DMS53 treated with DMSO at 0.1 percent for 48 hours (cell line): Measurements from ENCODE around the gene KITLG.
"Not testable (repeated sequence)": the region's sequence is repeated elsewhere in the genome, so short reads cannot be mapped to it uniquely, and the experiment has no call there.

Source experiments
- DNase-seq: peaks from one replicate; lab custom pipeline; 2025; ENCODE audit not compliant: unreplicated experiment; lab: John Stamatoyannopoulos, UW

The KITLG gene, protein sequence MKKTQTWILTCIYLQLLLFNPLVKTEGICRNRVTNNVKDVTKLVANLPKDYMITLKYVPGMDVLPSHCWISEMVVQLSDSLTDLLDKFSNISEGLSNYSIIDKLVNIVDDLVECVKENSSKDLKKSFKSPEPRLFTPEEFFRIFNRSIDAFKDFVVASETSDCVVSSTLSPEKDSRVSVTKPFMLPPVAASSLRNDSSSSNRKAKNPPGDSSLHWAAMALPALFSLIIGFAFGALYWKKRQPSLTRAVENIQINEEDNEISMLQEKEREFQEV

DNA sequence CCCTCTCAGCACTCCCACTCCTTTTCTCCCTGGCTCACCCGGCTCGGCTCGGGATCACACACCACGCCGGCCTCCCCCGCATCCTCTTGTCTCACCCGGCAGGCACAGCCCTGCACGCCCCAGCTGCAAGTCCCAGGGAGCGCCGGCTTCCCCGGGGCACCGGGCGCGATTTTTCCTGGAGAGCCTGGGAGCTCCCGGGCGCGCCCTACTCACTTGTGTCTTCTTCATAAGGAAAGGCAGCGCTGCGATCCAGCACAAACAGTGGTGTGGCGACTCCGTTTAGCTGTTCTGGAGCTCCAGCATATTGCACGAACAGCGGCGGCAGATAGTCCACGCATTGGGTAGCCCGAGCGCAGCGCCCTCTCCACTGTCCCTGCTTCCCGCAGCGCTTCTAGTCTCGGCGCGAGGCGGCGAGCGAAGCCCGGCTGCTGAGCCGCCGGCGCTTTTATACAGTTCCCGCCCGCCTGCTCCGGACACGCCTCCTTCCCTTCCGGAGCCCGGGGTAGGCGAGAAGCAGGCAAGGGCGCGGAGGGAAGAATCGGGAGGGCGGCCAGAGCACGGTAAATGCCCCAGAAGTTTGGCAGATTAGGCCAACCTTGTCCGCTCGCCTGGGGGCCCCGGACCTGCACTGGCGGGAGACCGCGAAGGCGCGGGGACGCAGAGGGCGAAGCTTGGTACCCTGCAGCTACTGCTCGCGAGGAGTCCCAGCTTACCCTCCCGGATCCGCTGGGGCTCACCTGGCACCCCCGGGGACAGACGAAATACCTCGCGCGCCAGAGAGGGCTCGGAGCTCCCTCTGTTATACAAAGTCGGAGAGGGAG is at the start of gene KITLG:
Gene KITLG (minus strand): TSS at position 421 of the 821 bp plus-strand sequence. CDS start 193 bp downstream, at position 228.
- peak; percentile 90 for DNase-seq

- no peak for DNase-seq
These were observed 48.7 kb upstream of the KITLG start for GRCh38 chr12:88628856-88629509.

GRCh38 chr12:88628035-88628434 is 47.8 kb upstream of the KITLG start:
- DNase-seq = not testable (repeated sequence)

DNA sequence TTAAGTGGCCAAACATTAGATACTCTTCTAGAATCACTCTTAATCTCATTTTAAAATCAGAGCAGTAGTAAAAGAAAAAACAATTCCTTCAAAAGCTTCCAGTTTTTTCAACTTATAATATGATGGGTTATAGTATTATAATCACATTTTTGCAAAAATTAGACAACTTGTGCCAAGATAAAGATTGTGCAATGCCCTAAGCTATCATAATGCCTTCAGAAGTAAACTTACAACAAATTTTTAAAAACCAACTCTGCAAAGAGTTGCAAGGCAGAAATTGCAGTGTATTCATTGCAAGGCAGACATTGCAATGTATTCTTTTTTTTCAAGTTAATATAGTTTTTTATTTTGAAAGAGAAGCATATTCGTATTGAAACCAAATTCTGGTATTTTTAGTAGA is 47.2 kb upstream of the KITLG start:
- DNase-seq = no peak

- DNase-seq = no peak
These were observed 45.1 kb upstream of the KITLG start for GRCh38 chr12:88625356-88625755.

- no peak for DNase-seq
These were observed 44.6 kb upstream of the KITLG start for GRCh38 chr12:88624911-88625310.

DNA sequence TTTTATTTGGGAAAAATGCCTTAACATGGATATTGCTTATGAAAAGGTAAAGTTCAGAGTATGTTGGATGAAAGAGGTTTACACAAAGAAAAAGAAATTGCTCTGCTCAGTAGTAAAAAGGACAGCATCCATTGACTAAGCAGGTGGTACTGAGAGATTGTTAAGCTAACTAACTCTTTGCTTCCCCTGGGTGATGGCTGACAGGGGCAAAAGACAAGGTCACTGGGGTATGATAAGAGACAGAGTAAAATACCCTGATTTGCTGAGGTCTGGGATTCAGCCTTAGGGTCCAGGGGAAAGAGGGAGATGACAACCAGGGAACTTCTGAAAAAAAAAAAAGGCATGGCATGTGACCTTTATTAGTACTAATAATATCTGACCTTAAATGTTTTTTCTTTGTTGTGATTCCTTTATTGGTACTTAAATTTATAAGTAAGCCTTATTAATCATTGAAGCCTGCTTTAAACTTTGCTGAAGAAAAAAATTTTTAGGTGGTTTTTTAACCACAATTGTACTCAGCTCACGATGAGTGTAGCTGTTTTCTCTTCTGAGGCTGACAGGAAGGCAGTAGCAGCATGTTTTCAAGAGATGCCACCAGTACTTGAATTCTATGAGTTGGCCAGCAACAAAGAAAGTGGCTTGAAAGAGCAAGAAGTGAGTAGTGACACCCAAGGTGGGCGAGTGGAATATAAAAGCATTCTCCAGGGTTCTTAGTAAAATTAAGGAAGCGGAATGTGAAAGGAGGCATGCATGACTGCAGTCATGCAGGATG is 43.7 kb upstream of the KITLG start:
- no peak for DNase-seq

DNA sequence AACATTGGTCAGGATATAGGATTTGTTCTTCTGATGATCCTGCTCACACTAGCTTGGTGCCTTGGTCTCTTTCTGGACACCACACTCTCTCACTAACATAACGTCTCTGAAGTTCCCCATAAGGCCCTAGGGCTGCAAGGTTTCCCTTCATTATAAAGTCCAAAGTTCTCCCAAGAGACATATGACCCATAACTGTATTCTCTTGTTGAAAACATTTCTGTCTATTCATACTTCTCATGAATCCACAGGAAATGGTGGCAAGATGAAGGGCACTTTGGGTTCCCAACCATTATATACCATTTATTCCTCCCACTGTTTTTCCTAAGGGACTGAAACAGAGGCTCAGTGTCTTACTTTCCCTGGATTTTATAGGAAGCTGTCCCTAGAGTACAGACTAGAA is 37.1 kb upstream of the KITLG start:
- DNase-seq = no peak

DNA sequence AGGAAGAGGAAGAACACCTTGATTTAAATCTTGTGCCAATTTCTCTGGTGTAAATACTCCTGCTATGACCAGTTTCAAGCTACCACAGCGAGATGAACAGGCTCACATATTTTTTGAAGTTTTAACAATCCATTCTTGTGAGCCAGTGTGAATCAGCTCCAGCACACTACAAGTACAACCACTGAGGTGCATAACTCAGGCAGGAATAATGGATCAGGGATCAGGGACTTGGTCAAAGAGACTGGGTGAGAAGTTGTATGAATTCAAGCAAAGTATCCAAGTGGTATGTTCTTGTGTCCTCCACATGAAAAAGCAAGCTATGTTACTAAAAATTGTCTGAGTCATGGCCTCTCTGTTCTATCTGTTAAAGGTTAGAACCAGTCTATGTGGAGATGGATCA is 35.2 kb upstream of the KITLG start:
- no peak for DNase-seq

DNA sequence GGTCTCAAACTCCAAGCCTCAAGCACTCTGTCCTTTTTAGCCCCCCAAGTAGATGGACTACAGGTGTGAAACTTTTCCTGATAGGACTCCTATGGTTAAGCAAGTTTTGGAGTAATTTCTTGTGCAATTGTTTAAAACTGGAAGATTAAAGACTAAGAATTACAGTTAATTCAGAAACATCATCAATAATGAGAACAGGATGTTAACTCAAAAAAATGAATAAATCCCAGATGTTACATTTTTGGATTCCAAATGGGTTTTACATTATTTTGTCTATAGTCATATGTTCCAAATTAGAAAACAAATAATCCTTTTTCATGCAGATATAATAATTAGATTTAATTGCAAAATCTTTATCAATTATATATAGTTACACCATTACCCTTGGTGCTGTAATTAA is 24.4 kb upstream of the KITLG start:
- DNase-seq = no peak

GRCh38 chr12:88600272-88600671 is 20.0 kb upstream of the KITLG start:
- no peak for DNase-seq

GRCh38 chr12:88597365-88597764 is 17.1 kb upstream of the KITLG start:
- DNase-seq = no peak

GRCh38 chr12:88595697-88596096 is 15.4 kb upstream of the KITLG start:
- DNase-seq = no peak

- DNase-seq = no peak
These were observed 14.5 kb upstream of the KITLG start for GRCh38 chr12:88594780-88595179.

GRCh38 chr12:88591343-88591742 is 11.1 kb upstream of the KITLG start:
- no peak for DNase-seq

- no peak for DNase-seq
These were observed 10.6 kb upstream of the KITLG start for GRCh38 chr12:88590851-88591250.

DNA sequence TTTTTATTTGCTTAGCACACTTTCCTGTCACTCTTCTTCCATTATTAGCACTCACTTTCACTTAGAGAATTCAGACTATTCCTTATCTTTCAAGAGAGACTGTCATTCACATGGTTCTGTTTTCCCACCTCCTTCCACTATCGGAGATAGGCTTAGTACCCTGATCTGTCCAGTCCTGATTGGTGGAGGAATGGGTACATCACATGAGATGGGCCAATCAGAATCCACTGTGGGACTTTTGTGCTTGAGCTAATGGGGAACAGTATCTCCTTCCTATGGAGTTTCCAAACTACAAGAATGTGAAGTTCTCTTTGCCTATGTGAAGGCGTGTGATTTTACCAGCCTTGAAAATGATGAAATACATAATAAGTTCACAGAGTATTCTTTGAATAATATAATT is 4.8 kb upstream of the KITLG start:
- DNase-seq = no peak

DNA sequence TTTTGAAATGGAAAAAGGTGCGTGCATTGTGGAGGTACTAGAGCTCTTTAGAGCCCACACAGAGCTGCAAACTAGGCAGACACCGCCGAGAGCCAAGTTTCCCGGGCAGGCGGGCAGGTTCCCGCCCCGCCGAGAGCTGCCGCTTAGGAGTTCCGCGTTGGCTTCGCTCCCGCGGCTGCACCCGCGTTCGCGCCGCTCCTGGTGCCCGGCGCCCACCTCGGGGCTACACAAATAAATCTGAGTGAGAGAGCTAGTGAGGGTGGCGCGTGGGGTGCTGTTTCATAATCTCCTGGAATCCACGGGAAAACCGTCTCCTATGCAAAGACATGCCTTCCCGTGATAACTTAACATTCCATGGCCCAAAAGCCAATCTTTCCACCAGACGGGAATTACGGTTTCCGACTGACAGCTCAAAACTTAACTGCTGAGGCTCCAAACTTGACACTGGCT is 645 bp downstream of the KITLG start:
- DNase-seq = peak; percentile 31

DNA sequence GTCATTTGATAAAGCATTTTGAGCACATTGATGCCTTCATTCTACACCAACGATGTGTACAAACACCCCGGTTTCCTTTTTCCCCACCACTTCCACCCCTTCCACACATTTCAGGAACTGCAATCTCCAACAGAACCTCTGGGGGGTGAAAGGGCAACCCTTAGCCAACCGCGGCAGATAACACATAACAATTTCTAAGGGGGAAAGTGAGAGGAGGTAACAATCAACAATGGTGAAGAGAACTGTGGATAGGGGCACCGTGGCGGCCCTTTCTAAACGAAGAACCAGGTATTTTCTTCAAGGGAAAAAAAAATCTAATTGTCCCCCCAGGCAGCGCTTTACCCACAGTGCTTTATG is 1.1 kb downstream of the KITLG start:
- DNase-seq = peak; percentile 36

DNA sequence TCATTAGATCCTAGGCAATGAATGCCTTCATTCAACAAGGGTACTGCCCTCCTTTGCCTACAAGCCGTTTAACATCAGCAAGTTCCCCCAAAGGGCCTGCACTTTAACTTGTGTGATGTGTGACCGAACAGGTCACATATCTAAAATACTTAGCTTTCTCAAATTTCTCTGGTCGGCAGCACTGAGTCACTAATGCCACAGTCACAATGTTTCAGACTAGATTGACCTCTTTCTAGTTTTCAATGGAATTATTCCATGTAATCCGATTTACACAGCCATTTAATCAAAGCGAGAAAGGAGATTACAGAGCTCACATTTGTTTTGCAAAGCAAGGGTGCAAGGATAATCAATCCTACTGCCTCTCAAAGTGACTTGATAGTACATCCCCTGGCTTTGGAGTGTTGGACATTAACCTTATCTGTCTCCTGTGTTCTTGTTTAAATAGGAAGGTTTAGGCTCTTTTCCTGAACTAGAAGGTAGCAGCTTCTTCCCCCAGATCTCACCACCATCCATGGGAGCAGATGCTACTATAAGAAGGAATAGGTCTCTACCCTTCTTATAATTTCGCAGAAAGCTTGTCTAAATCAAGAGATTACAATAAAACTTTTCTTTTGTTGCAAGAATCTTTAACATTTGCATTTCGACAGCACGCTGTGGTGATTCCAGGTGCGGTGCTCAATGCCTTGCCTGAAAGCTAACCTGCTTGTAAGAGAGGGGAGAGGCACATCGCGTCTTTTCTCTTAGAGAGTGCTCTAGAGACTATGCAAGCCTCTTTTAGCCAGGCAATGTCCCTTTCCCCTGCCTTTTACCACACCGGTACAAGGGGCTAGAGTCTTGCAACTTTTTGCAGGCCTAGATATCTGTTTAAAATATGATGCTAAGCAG is 1.8 kb downstream of the KITLG start:
- no peak for DNase-seq
